ENCODE data around the gene INF2.

INF2 gene

GRCh38 chr14:104693482-104694431, 4.3 kb downstream of the INF2 start:
- FAIRE-seq = no peak
- TF ChIP-seq PAX5 (IDR thresholded peaks at IDR 0.05; ENCODE audit: insufficient read depth, low read length, severe bottlenecking) = no peak
- no peak for TF ChIP-seq POLR2AphosphoS5 (IDR thresholded peaks at IDR 0.05; ENCODE audit: low read depth, low read length)
- TF ChIP-seq POU2F2 (IDR thresholded peaks at IDR 0.05; ENCODE audit: low read depth, low read length) = no peak
- TF ChIP-seq SPI1 (IDR thresholded peaks at IDR 0.05; ENCODE audit: low read depth, low read length) = no peak
- TF ChIP-seq TAF1 (IDR thresholded peaks at IDR 0.05; ENCODE audit: low read depth, low read length) = no peak
- TF ChIP-seq POLR2A (IDR thresholded peaks at IDR 0.05; ENCODE audit: low read depth, low read length) = no peak
- no peak for DNase-seq (ENCODE audit: insufficient read length, low spot score)

GRCh38 chr14:104694475-104694950, 5.1 kb downstream of the INF2 start:
- FAIRE-seq (no peak), DNase-seq (ENCODE audit: insufficient read length, low spot score) (no peak)
- TF ChIP-seq POLR2A (IDR thresholded peaks at IDR 0.05; ENCODE audit: low read depth, low read length) (no peak), TAF1 (IDR thresholded peaks at IDR 0.05; ENCODE audit: low read depth, low read length) (no peak), PAX5 (IDR thresholded peaks at IDR 0.05; ENCODE audit: insufficient read depth, low read length, severe bottlenecking) (no peak), POU2F2 (IDR thresholded peaks at IDR 0.05; ENCODE audit: low read depth, low read length) (no peak), SPI1 (IDR thresholded peaks at IDR 0.05; ENCODE audit: low read depth, low read length) (no peak)

GRCh38 chr14:104694991-104695659, 5.7 kb downstream of the INF2 start:
- TF ChIP-seq POLR2A (IDR thresholded peaks at IDR 0.05; ENCODE audit: low read depth, low read length) = no peak
- TF ChIP-seq TAF1 (IDR thresholded peaks at IDR 0.05; ENCODE audit: low read depth, low read length) = no peak
- TF ChIP-seq POLR2AphosphoS5 (IDR thresholded peaks at IDR 0.05; ENCODE audit: low read depth, low read length) = no peak
- no peak for TF ChIP-seq PAX5 (IDR thresholded peaks at IDR 0.05; ENCODE audit: insufficient read depth, low read length, severe bottlenecking)
- TF ChIP-seq POU2F2 (IDR thresholded peaks at IDR 0.05; ENCODE audit: low read depth, low read length) = no peak
- no peak for TF ChIP-seq SPI1 (IDR thresholded peaks at IDR 0.05; ENCODE audit: low read depth, low read length)
- DNase-seq (ENCODE audit: insufficient read length, low spot score) (no peak), FAIRE-seq (peak; percentile 76)

GRCh38 chr14:104695660-104696000, 6.2 kb downstream of the INF2 start:
- TF ChIP-seq POLR2A (IDR thresholded peaks at IDR 0.05; ENCODE audit: low read depth, low read length) (no peak), PAX5 (IDR thresholded peaks at IDR 0.05; ENCODE audit: insufficient read depth, low read length, severe bottlenecking) (no peak), TAF1 (IDR thresholded peaks at IDR 0.05; ENCODE audit: low read depth, low read length) (no peak), POU2F2 (IDR thresholded peaks at IDR 0.05; ENCODE audit: low read depth, low read length) (no peak), SPI1 (IDR thresholded peaks at IDR 0.05; ENCODE audit: low read depth, low read length) (no peak)
- no peak for FAIRE-seq
- no peak for DNase-seq (ENCODE audit: insufficient read length, low spot score)

- FAIRE-seq = no peak
- TF ChIP-seq POLR2AphosphoS5 (IDR thresholded peaks at IDR 0.05; ENCODE audit: low read depth, low read length) = no peak
- no peak for TF ChIP-seq POLR2A (IDR thresholded peaks at IDR 0.05; ENCODE audit: low read depth, low read length)
- TF ChIP-seq PAX5 (IDR thresholded peaks at IDR 0.05; ENCODE audit: insufficient read depth, low read length, severe bottlenecking) = no peak
- no peak for TF ChIP-seq SPI1 (IDR thresholded peaks at IDR 0.05; ENCODE audit: low read depth, low read length)
- no peak for TF ChIP-seq TAF1 (IDR thresholded peaks at IDR 0.05; ENCODE audit: low read depth, low read length)
- TF ChIP-seq POU2F2 (IDR thresholded peaks at IDR 0.05; ENCODE audit: low read depth, low read length) = no peak
- no peak for DNase-seq (ENCODE audit: insufficient read length, low spot score)
Measured at GRCh38 chr14:104696671-104697316, 7.4 kb downstream of the INF2 start.

GRCh38 chr14:104697317-104697703, 7.9 kb downstream of the INF2 start:
- FAIRE-seq (no peak), DNase-seq (ENCODE audit: insufficient read length, low spot score) (no peak)
- TF ChIP-seq POLR2AphosphoS5 (IDR thresholded peaks at IDR 0.05; ENCODE audit: low read depth, low read length) (no peak), TAF1 (IDR thresholded peaks at IDR 0.05; ENCODE audit: low read depth, low read length) (no peak), POU2F2 (IDR thresholded peaks at IDR 0.05; ENCODE audit: low read depth, low read length) (no peak), POLR2A (IDR thresholded peaks at IDR 0.05; ENCODE audit: low read depth, low read length) (no peak), PAX5 (IDR thresholded peaks at IDR 0.05; ENCODE audit: insufficient read depth, low read length, severe bottlenecking) (no peak), SPI1 (IDR thresholded peaks at IDR 0.05; ENCODE audit: low read depth, low read length) (no peak)

- FAIRE-seq (no peak), DNase-seq (ENCODE audit: insufficient read length, low spot score) (no peak)
- no peak for TF ChIP-seq POLR2A (IDR thresholded peaks at IDR 0.05; ENCODE audit: low read depth, low read length)
Measured at GRCh38 chr14:104697892-104698583, 8.6 kb downstream of the INF2 start.

GRCh38 chr14:104698688-104699425, 9.4 kb downstream of the INF2 start:
- no peak for FAIRE-seq
- TF ChIP-seq PAX5 (IDR thresholded peaks at IDR 0.05; ENCODE audit: insufficient read depth, low read length, severe bottlenecking) (no peak), SPI1 (IDR thresholded peaks at IDR 0.05; ENCODE audit: low read depth, low read length) (no peak), POU2F2 (IDR thresholded peaks at IDR 0.05; ENCODE audit: low read depth, low read length) (no peak), POLR2AphosphoS5 (IDR thresholded peaks at IDR 0.05; ENCODE audit: low read depth, low read length) (no peak), POLR2A (IDR thresholded peaks at IDR 0.05; ENCODE audit: low read depth, low read length) (no peak)
- DNase-seq (ENCODE audit: insufficient read length, low spot score) = no peak
